Common myeloid progenitor, CD34-positive (primary cell): Measurements from ENCODE around the gene LIME1.
A peak's percentile ranks its signal among the peaks of the same experiment; 100 is the strongest.

Source experiments
- CTCF ChIA-PET: fragments of 350-600 bp; sonication (Branson Sonifier 250); formaldehyde crosslinking; loops from one replicate; lab custom pipeline; 2021; ENCODE audit warnings: antibody characterized with exemption; lab: Charles Lee
- POLR2A ChIA-PET: fragments of 350-600 bp; sonication (Branson Sonifier 250); formaldehyde crosslinking; loops from one replicate; lab custom pipeline; 2021; ENCODE audit warnings: antibody characterized with exemption; lab: Charles Lee
- DNase-seq, 3 donors: peaks; one replicate each; pipeline versions ENCODE4 v3.0.0 to v3.0.0-alpha.2; 2013
- H3K27ac ChIP-seq, 2 experiments: 1 replicate in 1 of 2; 2 replicates in 1 of 2; pipeline ENCODE4 v1.7.0; 2013; ENCODE audit warnings: inconsistent platforms in 2 of 2, low read length in 2 of 2, mild to moderate bottlenecking in 2 of 2, low read depth in 1 of 2, moderate library complexity in 1 of 2; ENCODE audit not compliant: severe bottlenecking in 2 of 2, insufficient read depth in 1 of 2, poor library complexity in 1 of 2
- H3K27me3 ChIP-seq, 5 experiments: replicated peaks in 2 of 5; 1 replicate in 3 of 5; 2 replicates in 2 of 5; pipeline versions ENCODE4 v1.6.1 to v1.7.0; 2013; ENCODE audit warnings: low read length in 4 of 5, mild to moderate bottlenecking in 2 of 5, moderate library complexity in 2 of 5, inconsistent platforms in 1 of 5; ENCODE audit not compliant: insufficient read depth in 5 of 5, control insufficient read depth in 4 of 5
- H3K36me3 ChIP-seq, 4 experiments: 1 replicate in 2 of 4; 2 replicates in 2 of 4; pipeline versions ENCODE4 v1.6.1 to v1.7.0; 2013; ENCODE audit warnings: low read length in 3 of 4, control low read depth in 1 of 4, mild to moderate bottlenecking in 1 of 4; ENCODE audit not compliant: control insufficient read depth in 4 of 4, insufficient read depth in 4 of 4
- H3K4me1 ChIP-seq, 4 experiments: 1 replicate in 3 of 4; 2 replicates in 1 of 4; pipeline versions ENCODE4 v1.6.1 to v1.7.1; 2013; ENCODE audit warnings: low read length in 3 of 4, mild to moderate bottlenecking in 3 of 4, control low read depth in 1 of 4, inconsistent platforms in 1 of 4, moderate library complexity in 1 of 4; ENCODE audit not compliant: control insufficient read depth in 4 of 4, insufficient read depth in 4 of 4; ENCODE audit errors: control extremely low read depth in 1 of 4
- H3K4me3 ChIP-seq, 7 experiments: 1 replicate in 4 of 7; 2 replicates in 3 of 7; pipeline versions ENCODE4 v1.5.1 to v1.7.0; 2013; ENCODE audit warnings: mild to moderate bottlenecking in 7 of 7, low read length in 6 of 7, moderate library complexity in 6 of 7, inconsistent platforms in 2 of 7, low read depth in 2 of 7, control low read depth in 1 of 7; ENCODE audit not compliant: insufficient read depth in 4 of 7, control insufficient read depth in 1 of 7; ENCODE audit errors: extremely low read depth in 1 of 7
- H3K9me3 ChIP-seq, 5 experiments: 1 replicate in 4 of 5; 2 replicates in 1 of 5; pipeline versions ENCODE4 v1.6.1 to v1.7.1; 2013; ENCODE audit warnings: low read length in 4 of 5, mild to moderate bottlenecking in 2 of 5, inconsistent platforms in 1 of 5, low read depth in 1 of 5, moderate library complexity in 1 of 5; ENCODE audit not compliant: control insufficient read depth in 4 of 5, insufficient read depth in 2 of 5; ENCODE audit errors: control extremely low read depth in 1 of 5
- WGBS: methylation state at CpG from one replicate; pipeline ENCODE4 v1.1.5; 2013; ENCODE audit not compliant: insufficient coverage; 5-methylcytosine and 5-hydroxymethylcytosine counted together

The LIME1 gene

DNA sequence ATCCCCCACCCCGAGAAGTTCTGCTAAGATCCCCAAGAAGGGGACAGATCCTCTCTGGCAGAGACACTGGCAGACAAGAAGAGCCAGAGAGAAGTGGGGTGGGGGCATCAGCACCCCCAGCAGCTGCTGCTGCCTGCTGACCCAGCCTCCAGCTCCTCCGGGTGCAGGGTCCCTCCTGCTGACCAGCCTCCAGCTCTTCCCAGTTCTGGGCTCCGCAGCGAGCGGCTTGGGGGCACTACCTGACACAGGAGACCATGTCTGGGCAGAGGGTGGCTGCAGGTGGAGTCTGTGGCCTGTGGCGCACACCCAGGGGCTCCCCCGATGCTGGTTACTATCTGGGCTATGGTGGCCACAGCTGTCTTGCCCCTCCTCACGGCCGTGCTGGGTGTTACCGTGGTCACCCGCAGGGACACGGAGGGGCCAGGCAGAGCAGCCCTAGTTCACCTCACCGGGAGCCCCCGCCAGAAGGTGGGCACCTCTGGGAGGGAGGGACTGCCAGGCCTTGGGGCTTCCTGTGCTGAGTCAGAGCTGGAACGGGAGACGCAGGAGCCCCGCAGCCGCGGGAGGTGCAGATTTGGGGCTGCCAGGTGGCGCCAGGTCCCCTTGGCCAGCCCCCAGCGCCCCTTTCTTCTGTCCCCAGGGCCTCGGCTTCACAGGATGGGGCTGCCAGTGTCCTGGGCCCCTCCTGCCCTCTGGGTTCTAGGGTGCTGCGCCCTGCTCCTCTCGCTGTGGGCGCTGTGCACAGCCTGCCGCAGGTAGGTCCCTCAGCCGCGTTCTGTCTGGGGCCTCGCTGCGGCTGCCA lies 630 bp downstream of the LIME1 start:
- Histone ChIP-seq H3K4me1 (peaks cover 0 to 51% (median 42%) of the 10 kb centered on the region in 4 experiments), H3K36me3 (peaks cover 2 to 33% (median 21%) of the 10 kb centered on the region in 4 experiments), H3K27ac (no peak overlapping the region), H3K4me3 (peak overlapping the region in 5 of 7 experiments; percentile 32 to 74 (median 52)), H3K9me3 (no peaks in the 10 kb centered on the region), H3K27me3 (peaks cover 0 to 5% (median 0%) of the 10 kb centered on the region in 5 experiments)
- peak in 2 of 3 donors; percentile 47 to 63 for DNase-seq
- POLR2A ChIA-PET: no interaction called here
- CTCF ChIA-PET: interaction anchor here (0.6 to 1.3 kb wide), 4 partner anchors 16 to 244 kb away, joined by 3 to 4 read pairs (median 3); partner anchors contain the start of gene PRPF6
- WGBS: 14% methylated on average over 29 of the region's 30 CpGs

DNA sequence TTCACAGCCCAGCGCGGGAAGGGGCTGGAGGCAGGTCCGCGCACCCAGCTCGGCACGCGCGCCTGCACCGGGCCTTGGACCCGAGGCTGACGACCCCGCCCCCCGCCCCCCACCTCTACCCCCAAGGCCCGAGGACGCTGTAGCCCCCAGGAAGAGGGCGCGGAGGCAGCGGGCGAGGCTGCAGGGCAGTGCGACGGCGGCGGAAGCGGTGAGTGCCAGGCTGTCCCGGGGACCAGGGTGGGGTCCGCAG lies 1.2 kb downstream of the LIME1 start:
- Histone ChIP-seq H3K4me1 (peaks cover 0 to 51% (median 42%) of the 10 kb centered on the region in 4 experiments), H3K9me3 (no peaks in the 10 kb centered on the region), H3K27me3 (peaks cover 0 to 5% (median 0%) of the 10 kb centered on the region in 5 experiments), H3K27ac (no peak overlapping the region), H3K36me3 (peaks cover 2 to 36% (median 23%) of the 10 kb centered on the region in 4 experiments), H3K4me3 (peak overlapping the region in 4 of 7 experiments; percentile 32 to 74 (median 54))
- WGBS: under 1% methylated on average over 15 of the region's 26 CpGs
- DNase-seq: no peak
- ChIA-PET POLR2A (no interaction called here), CTCF (interaction anchor here (0.6 to 1.0 kb wide), 2 partner anchors 27 to 168 kb away, joined by 3 to 4 read pairs; no protein-coding TSS in a partner anchor)

DNA sequence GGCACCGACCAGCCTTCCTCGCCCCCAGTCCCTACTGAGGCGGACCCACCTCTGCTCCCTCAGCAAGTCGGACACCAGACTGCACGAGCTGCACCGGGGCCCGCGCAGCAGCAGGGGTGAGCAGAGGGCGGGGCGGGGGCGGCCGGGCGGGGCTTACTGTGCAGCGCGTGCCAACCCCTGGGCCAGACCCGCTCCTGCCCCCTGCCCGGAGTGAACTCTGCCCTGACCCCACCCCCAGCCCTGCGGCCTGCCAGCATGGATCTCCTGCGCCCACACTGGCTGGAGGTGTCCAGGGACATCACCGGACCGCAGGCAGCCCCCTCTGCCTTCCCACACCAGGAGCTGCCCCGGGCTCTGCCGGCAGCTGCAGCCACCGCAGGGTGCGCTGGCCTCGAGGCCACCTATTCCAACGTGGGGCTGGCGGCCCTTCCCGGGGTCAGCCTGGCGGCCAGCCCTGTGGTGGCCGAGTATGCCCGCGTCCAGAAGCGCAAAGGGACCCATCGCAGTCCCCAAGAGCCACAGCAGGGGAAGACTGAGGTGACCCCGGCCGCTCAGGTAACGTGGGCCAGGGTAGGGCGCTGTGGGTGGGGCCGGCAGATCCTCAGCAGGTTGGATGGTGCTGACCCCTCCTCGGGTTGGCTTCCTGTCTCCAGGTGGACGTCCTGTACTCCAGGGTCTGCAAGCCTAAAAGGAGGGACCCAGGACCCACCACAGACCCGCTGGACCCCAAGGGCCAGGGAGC lies 1.7 kb downstream of the LIME1 start:
- Histone ChIP-seq H3K9me3 (no peaks in the 10 kb centered on the region), H3K27me3 (peaks cover 0 to 5% (median 0%) of the 10 kb centered on the region in 5 experiments), H3K27ac (no peak overlapping the region), H3K4me1 (peaks cover 0 to 51% (median 42%) of the 10 kb centered on the region in 4 experiments), H3K36me3 (peaks cover 2 to 36% (median 23%) of the 10 kb centered on the region in 4 experiments), H3K4me3 (peak overlapping the region in 4 of 7 experiments; percentile 19 to 74 (median 52))
- WGBS: 19% methylated on average over 38 of the region's 43 CpGs
- DNase-seq: peak in 1 of 3 donors; percentile 38
- ChIA-PET POLR2A (interaction anchor here (0.5 kb wide), 1 partner anchor 15 kb away, joined by 3 read pairs; no protein-coding TSS in a partner anchor), CTCF (no interaction called here)

GRCh38 chr20:63738687-63739129 lies 2.2 kb downstream of the LIME1 start:
- H3K4me3 ChIP-seq: peak overlapping the region in 3 of 7 experiments; percentile 55 to 74 (median 69)
- peaks cover 0 to 5% (median 0%) of the 10 kb centered on the region in 5 experiments for H3K27me3 ChIP-seq
- peaks cover 0 to 36% (median 20%) of the 10 kb centered on the region in 4 experiments for H3K36me3 ChIP-seq
- H3K27ac ChIP-seq: no peak overlapping the region
- WGBS: 9% methylated on average over 26 of the region's 26 CpGs
- peaks cover 0 to 51% (median 42%) of the 10 kb centered on the region in 4 experiments for H3K4me1 ChIP-seq
- POLR2A ChIA-PET: interaction anchor here (1.4 kb wide), 1 partner anchor 127 kb away, joined by 3 read pairs; the partner anchor contains the start of gene TPD52L2
- CTCF ChIA-PET: no interaction called here
- DNase-seq: peak in 2 of 3 donors; percentile 45 to 55
- H3K9me3 ChIP-seq: no peaks in the 10 kb centered on the region

- 0% methylated on average over 77 of the region's 136 CpGs for WGBS
- H3K4me1 ChIP-seq: peaks cover 0 to 51% (median 42%) of the 10 kb centered on the region in 4 experiments
- no peaks in the 10 kb centered on the region for H3K9me3 ChIP-seq
- peak; percentile 54 to 64 (median 55) for DNase-seq
- peaks cover 0 to 5% (median 0%) of the 10 kb centered on the region in 5 experiments for H3K27me3 ChIP-seq
- ChIA-PET CTCF (no interaction called here), POLR2A (interaction anchor here (1.4 kb wide), 1 partner anchor 126 kb away, joined by 3 read pairs; the partner anchor contains the start of gene TPD52L2)
- peak within 1 kb of the TSS in 1 of 2 experiments; percentile 34 for H3K27ac ChIP-seq
- H3K4me3 ChIP-seq: peak within 1 kb of the TSS; percentile 50 to 74 (median 69)
- peaks cover 0 to 29% (median 15%) of the 10 kb centered on the region in 4 experiments for H3K36me3 ChIP-seq
Measured at GRCh38 chr20:63739130-63740069, 2.9 kb downstream of the LIME1 start, which contains the start of gene SLC2A4RG. SLC2A4RG (plus strand) TSS chr20:63739776; CDS start chr20:63739913, 137 bp downstream.
